ENCODE measurements around the gene HOXD13. TPM values are rescaled to one million over a fixed set of nuclear protein-coding genes. Genes with fewer than 3 reads are reported as not detected.
A peak's percentile ranks its signal among the peaks of the same experiment; 100 is the strongest.

HOXD13 gene
- total and polyA plus RNA-seq, 2 donors (not counting 1 experiment from before 2014, with no cell fraction given), result not detected

- Histone ChIP-seq H2AFZ (ENCODE audit: insufficient read depth, low read depth, low read length, poor library complexity, severe bottlenecking) (no peak overlapping the region), H3K27ac (ENCODE audit: low read length in 2 of 2) (no peak overlapping the region), H4K20me1 (ENCODE audit: control insufficient read depth, insufficient read depth, low read length, poor library complexity, severe bottlenecking) (no peaks in the 10 kb centered on the region), H3K79me2 (ENCODE audit: control insufficient read depth, insufficient read depth, low read length) (no peaks in the 10 kb centered on the region), H3K9ac (ENCODE audit: low read length) (no peak overlapping the region), H3K4me3 (ENCODE audit: control extremely low read depth in 1 of 5, extremely low read depth in 1 of 5, insufficient read depth in 1 of 5, low read depth in 2 of 5, low read length in 4 of 5) (no peak overlapping the region), H3K4me2 (replicated peaks; ENCODE audit: low read depth, low read length, poor library complexity, severe bottlenecking) (peak overlapping the region; percentile 48), H3K4me1 (ENCODE audit: control insufficient read depth in 2 of 2, insufficient read depth in 2 of 2, low read length in 2 of 2) (peaks cover 28 to 34% of the 10 kb centered on the region in 2 donors), H3K27me3 (replicated peaks in 1 of 4; ENCODE audit: control extremely low read depth in 1 of 4, control insufficient read depth in 3 of 4, insufficient read depth in 4 of 4, low read length in 3 of 4) (peaks cover 0 to 89% (median 82%) of the 10 kb centered on the region in 4 experiments), H3K36me3 (replicated peaks in 1 of 2; ENCODE audit: control extremely low read depth in 1 of 2, control insufficient read depth in 1 of 2, extremely low read depth in 1 of 2, insufficient read depth in 2 of 2, low read length in 1 of 2) (no peaks in the 10 kb centered on the region), H3K9me3 (ENCODE audit: control extremely low read depth in 1 of 3, control insufficient read depth in 2 of 3, insufficient read depth in 1 of 3, low read length in 2 of 3) (peaks cover 1 to 39% (median 6%) of the 10 kb centered on the region in 3 donors)
- ChIA-PET CTCF (interaction anchor here (1.9 kb wide), 1 partner anchor 39 kb away, joined by 5 read pairs; no protein-coding TSS in a partner anchor), POLR2A (no interaction called here)
- no peak for TF ChIP-seq CTCF (IDR thresholded peaks at IDR 0.05)
- TF ChIP-seq EZH2 (IDR thresholded peaks at IDR 0.05; ENCODE audit: borderline replicate concordance, insufficient read depth, low read depth, low read length, poor library complexity, severe bottlenecking), result peak; percentile 16
- WGBS (ENCODE audit: insufficient coverage), result 10% methylated on average over 53 of the region's 53 CpGs
- Mint-ChIP-seq H3K4me3 (peak overlapping the region; percentile 50), H3K27ac (peak overlapping the region; percentile 59), H3K9me3 (ENCODE audit: insufficient read depth) (peaks cover 3% of the 10 kb centered on the region), H3K4me1 (peaks cover 32% of the 10 kb centered on the region), H3K27me3 (peaks cover 83% of the 10 kb centered on the region)
- ATAC-seq (ENCODE audit: low read depth) (no peak), DNase-seq (peak; percentile 50)
- intact Hi-C loops (cut with micrococcal nuclease), result loop anchor here (10.0 kb wide), 1 partner anchor 1759 kb away; the partner anchor contains the start of gene SP9
Observed at GRCh38 chr2:176093145-176093897, 800 bp downstream of the HOXD13 start.

GRCh38 chr2:176093898-176094249, 1.4 kb downstream of the HOXD13 start:
- H3K27ac ChIP-seq (ENCODE audit: low read length in 2 of 2), result no peak overlapping the region
- Mint-ChIP-seq H3K4me1 (peaks cover 29% of the 10 kb centered on the region), H3K27ac (peak overlapping the region; percentile 59), H3K27me3 (peaks cover 80% of the 10 kb centered on the region), H3K4me3 (peak overlapping the region; percentile 50), H3K9me3 (ENCODE audit: insufficient read depth) (peaks cover 3% of the 10 kb centered on the region)
- ChIA-PET POLR2A (no interaction called here), CTCF (interaction anchor here (1.0 to 1.9 kb wide), 3 partner anchors 33 to 404 kb away, joined by 3 to 5 read pairs (median 5); no protein-coding TSS in a partner anchor)
- H3K4me3 ChIP-seq (ENCODE audit: control extremely low read depth in 1 of 5, extremely low read depth in 1 of 5, insufficient read depth in 1 of 5, low read depth in 2 of 5, low read length in 4 of 5), result no peak overlapping the region
- peaks cover 1 to 40% (median 6%) of the 10 kb centered on the region in 3 donors for H3K9me3 ChIP-seq (ENCODE audit: control extremely low read depth in 1 of 3, control insufficient read depth in 2 of 3, insufficient read depth in 1 of 3, low read length in 2 of 3)
- no peak overlapping the region for H2AFZ ChIP-seq (ENCODE audit: insufficient read depth, low read depth, low read length, poor library complexity, severe bottlenecking)
- no peaks in the 10 kb centered on the region for H3K36me3 ChIP-seq (replicated peaks in 1 of 2; ENCODE audit: control extremely low read depth in 1 of 2, control insufficient read depth in 1 of 2, extremely low read depth in 1 of 2, insufficient read depth in 2 of 2, low read length in 1 of 2)
- WGBS (ENCODE audit: insufficient coverage), result 19% methylated on average over 2 of the region's 8 CpGs
- H3K79me2 ChIP-seq (ENCODE audit: control insufficient read depth, insufficient read depth, low read length), result no peaks in the 10 kb centered on the region
- TF ChIP-seq CTCF (IDR thresholded peaks at IDR 0.05), result no peak
- TF ChIP-seq EZH2 (IDR thresholded peaks at IDR 0.05; ENCODE audit: borderline replicate concordance, insufficient read depth, low read depth, low read length, poor library complexity, severe bottlenecking), result no peak
- H3K9ac ChIP-seq (ENCODE audit: low read length), result no peak overlapping the region
- peaks cover 0 to 89% (median 81%) of the 10 kb centered on the region in 4 experiments for H3K27me3 ChIP-seq (replicated peaks in 1 of 4; ENCODE audit: control extremely low read depth in 1 of 4, control insufficient read depth in 3 of 4, insufficient read depth in 4 of 4, low read length in 3 of 4)
- intact Hi-C loops (cut with micrococcal nuclease), result loop anchor here (10.0 kb wide), 1 partner anchor 1759 kb away; the partner anchor contains the start of gene SP9
- peaks cover 24 to 36% of the 10 kb centered on the region in 2 donors for H3K4me1 ChIP-seq (ENCODE audit: control insufficient read depth in 2 of 2, insufficient read depth in 2 of 2, low read length in 2 of 2)
- H3K4me2 ChIP-seq (replicated peaks; ENCODE audit: low read depth, low read length, poor library complexity, severe bottlenecking), result no peak overlapping the region
- H4K20me1 ChIP-seq (ENCODE audit: control insufficient read depth, insufficient read depth, low read length, poor library complexity, severe bottlenecking), result no peaks in the 10 kb centered on the region
- no peak for DNase-seq
- ATAC-seq (ENCODE audit: low read depth), result no peak

Data from B cell (primary cell).